DND-41 (cell line): Measurements from ENCODE around the gene UBE2L6.

ENCODE experiments used
- ATAC-seq: fragments of 200-7000 bp; cut with Tn5 transposase; 3 replicates; pipeline ENCODE4 v1.9.1; 2021; ENCODE audit warnings: low read depth; ENCODE audit not compliant: insufficient read depth
- DNase-seq: peaks from one replicate; pipeline ENCODE4 v3.0.0-alpha.2; 2020
- H2AFZ ChIP-seq: 2 replicates; pipeline ENCODE4 v1.6.0; 2012; ENCODE audit warnings: low read depth, low read length
- H3K27ac ChIP-seq: 2 replicates; pipeline ENCODE4 v1.5.1; 2012; ENCODE audit warnings: low read length, inconsistent platforms
- H3K27me3 ChIP-seq: fragments of 200-600 bp; sonication (generic); 2 replicates; pipeline ENCODE4 v1.6.0; 2012; ENCODE audit warnings: low read length, mild to moderate bottlenecking, inconsistent platforms; ENCODE audit not compliant: insufficient read depth, poor library complexity
- H3K36me3 ChIP-seq: 2 replicates; pipeline ENCODE4 v1.5.1; 2012; ENCODE audit warnings: low read length, inconsistent platforms; ENCODE audit not compliant: insufficient read depth
- H3K4me1 ChIP-seq: 2 replicates; pipeline ENCODE4 v1.5.1; 2012; ENCODE audit warnings: mild to moderate bottlenecking, low read length; ENCODE audit not compliant: insufficient read depth
- H3K4me2 ChIP-seq: 2 replicates; pipeline ENCODE4 v1.6.0; 2012; ENCODE audit warnings: mild to moderate bottlenecking, moderate library complexity, low read length, inconsistent platforms; ENCODE audit not compliant: insufficient read depth
- H3K4me3 ChIP-seq, 2 experiments: fragments of 200-600 bp in 1 of 2; shearing (Covaris generic) in 1 of 2; 2 replicates each; pipeline ENCODE4 v1.5.1; 2012 to 2016; ENCODE audit warnings: inconsistent platforms in 2 of 2, low read length in 2 of 2, mild to moderate bottlenecking in 2 of 2, low read depth in 1 of 2, moderate library complexity in 1 of 2
- H3K79me2 ChIP-seq: 2 replicates; pipeline ENCODE4 v1.6.0; 2012; ENCODE audit warnings: low read length, inconsistent platforms; ENCODE audit not compliant: insufficient read depth
- H3K9ac ChIP-seq: 2 replicates; pipeline ENCODE4 v1.6.0; 2012; ENCODE audit warnings: low read depth, mild to moderate bottlenecking, inconsistent platforms, low read length, moderate library complexity
- H3K9me3 ChIP-seq: 2 replicates; pipeline ENCODE4 v1.5.1; 2012; ENCODE audit warnings: low read length, moderate library complexity, mild to moderate bottlenecking, inconsistent platforms; ENCODE audit not compliant: insufficient read depth, severe bottlenecking
- H4K20me1 ChIP-seq: 2 replicates; pipeline ENCODE4 v1.6.0; 2012; ENCODE audit warnings: low read length; ENCODE audit not compliant: insufficient read depth
- CTCF ChIP-seq: IDR thresholded peaks from 2 replicates; pipeline ENCODE4 v1.5.1; 2012; ENCODE audit warnings: borderline replicate concordance, low read length, moderate library complexity, mild to moderate bottlenecking; ENCODE audit not compliant: poor library complexity, severe bottlenecking; ENCODE audit errors: extremely low read depth
- EZH2 ChIP-seq: IDR thresholded peaks from 3 replicates; pipeline ENCODE4 v1.6.1; 2012; ENCODE audit warnings: borderline replicate concordance, low read depth, mild to moderate bottlenecking, moderate library complexity, low read length, inconsistent platforms; ENCODE audit not compliant: severe bottlenecking

UBE2L6 gene

GRCh38 chr11:57549983-57550382, 17.5 kb downstream of the UBE2L6 start:
- no peaks in the 10 kb centered on the region for H3K4me1 ChIP-seq
- peaks cover 81% of the 10 kb centered on the region for H3K36me3 ChIP-seq
- no peak overlapping the region for H3K4me2 ChIP-seq
- no peak for DNase-seq
- H4K20me1 ChIP-seq = no peaks in the 10 kb centered on the region; the same call in 1 of the 2 replicates
- H3K9ac ChIP-seq = no peak overlapping the region
- H3K9me3 ChIP-seq = no peaks in the 10 kb centered on the region
- H3K4me3 ChIP-seq = no peak overlapping the region
- no peaks in the 10 kb centered on the region for H3K79me2 ChIP-seq
- H3K27me3 ChIP-seq = no peaks in the 10 kb centered on the region
- no peak overlapping the region for H3K27ac ChIP-seq
- ATAC-seq = no peak
- no peak overlapping the region for H2AFZ ChIP-seq
- TF ChIP-seq CTCF (no peak), EZH2 (no peak)

GRCh38 chr11:57547854-57548377, 19.6 kb downstream of the UBE2L6 start:
- ATAC-seq (no peak), DNase-seq (no peak)
- no peak overlapping the region for H3K27ac ChIP-seq
- no peak overlapping the region for H3K9ac ChIP-seq
- no peaks in the 10 kb centered on the region for H4K20me1 ChIP-seq
- no peak overlapping the region for H2AFZ ChIP-seq
- TF ChIP-seq EZH2 (no peak), CTCF (no peak)
- H3K4me2 ChIP-seq = no peak overlapping the region
- H3K27me3 ChIP-seq = no peaks in the 10 kb centered on the region
- no peaks in the 10 kb centered on the region for H3K79me2 ChIP-seq
- no peak overlapping the region for H3K4me3 ChIP-seq
- H3K9me3 ChIP-seq = no peaks in the 10 kb centered on the region
- peaks cover 60% of the 10 kb centered on the region for H3K36me3 ChIP-seq
- H3K4me1 ChIP-seq = no peaks in the 10 kb centered on the region

- TF ChIP-seq CTCF (no peak), EZH2 (no peak)
- Histone ChIP-seq H3K4me2 (no peak overlapping the region), H3K36me3 (peaks cover 51% of the 10 kb centered on the region), H2AFZ (no peak overlapping the region), H4K20me1 (no peaks in the 10 kb centered on the region), H3K4me1 (no peaks in the 10 kb centered on the region), H3K4me3 (no peak overlapping the region), H3K9ac (no peak overlapping the region), H3K27ac (no peak overlapping the region), H3K9me3 (no peaks in the 10 kb centered on the region), H3K79me2 (no peaks in the 10 kb centered on the region), H3K27me3 (no peaks in the 10 kb centered on the region)
- DNase-seq (no peak), ATAC-seq (no peak)
Observed at GRCh38 chr11:57546869-57547475, 20.5 kb downstream of the UBE2L6 start.
